GM12878 (cell line): ENCODE results near the gene CFAP61. TPM values are rescaled to one million over a fixed set of nuclear protein-coding genes. Genes with fewer than 3 reads are reported as not detected.

Source experiments
- ASH2L ChIP-seq: fragments of 300-600, 200-600 bp; sonication (generic); IDR thresholded peaks from 2 replicates; pipeline ENCODE4 v1.6.1; 2017; ENCODE audit warnings: low read depth, mild to moderate bottlenecking, borderline replicate concordance
- CUX1 ChIP-seq: IDR thresholded peaks from 2 replicates; pipeline ENCODE4 v1.6.1; 2012; ENCODE audit warnings: improper control_type of control experiment, low read depth, low read length; ENCODE audit not compliant: insufficient replicate concordance
- ESRRA ChIP-seq: IDR thresholded peaks from 2 replicates; pipeline ENCODE4 v1.6.1; 2012; ENCODE audit warnings: mild to moderate bottlenecking, low read length, improper control_type of control experiment
- LARP7 ChIP-seq: fragments of 450-650 bp; IDR thresholded peaks from 2 replicates; pipeline ENCODE4 v1.6.1; 2017; ENCODE audit warnings: mild to moderate bottlenecking
- NR2C1 ChIP-seq: fragments of 450-650 bp; IDR thresholded peaks from 2 replicates; pipeline ENCODE4 v1.6.1; 2017; ENCODE audit warnings: antibody characterized with exemption, mild to moderate bottlenecking, moderate library complexity
- PML ChIP-seq: IDR thresholded peaks from 2 replicates; pipeline ENCODE4 v1.6.1; 2012; ENCODE audit warnings: low read length, inconsistent platforms
- POLR2AphosphoS2 ChIP-seq: IDR thresholded peaks from 2 replicates; pipeline ENCODE4 v1.6.1; 2011; ENCODE audit warnings: low read depth, mild to moderate bottlenecking, low read length, improper control_type of control experiment, moderate library complexity
- RELB ChIP-seq: fragments of 450-650 bp; IDR thresholded peaks from 2 replicates; pipeline ENCODE4 v1.6.1; 2017; ENCODE audit warnings: low read depth, mild to moderate bottlenecking, moderate library complexity
- TBL1XR1 ChIP-seq: IDR thresholded peaks from 2 replicates; pipeline ENCODE4 v1.6.1; 2012; ENCODE audit warnings: low read depth, low read length, improper control_type of control experiment
- ZBED1 ChIP-seq: IDR thresholded peaks from 2 replicates; pipeline ENCODE4 v1.6.1; 2016; ENCODE audit warnings: borderline replicate concordance
- ZNF207 ChIP-seq: fragments of 450-650 bp; IDR thresholded peaks from 2 replicates; pipeline ENCODE4 v1.6.1; 2014; ENCODE audit warnings: antibody characterized with exemption, mild to moderate bottlenecking, borderline replicate concordance
- polyA plus RNA-seq, 11 experiments: library from polyadenylated mRNA; depleted of rRNA in 4 of 11; unstranded in 6 of 11; stranded (reverse) in 5 of 11; fragments of >200 nt; fragmentation: Nextera tagmentation in 4 of 11; fragmentation: Illumina TruSeq in 1 of 11; extraction: Ambion mirVana in 4 of 11; extraction: Trizol in 1 of 11; gene quantifications; 1 replicate in 1 of 11; 2 replicates in 10 of 11; pipeline versions ENCODE4 v1.2.1 to v1.2.3, GENCODE V29; 2011 to 2016; ENCODE audit warnings: inconsistent platforms in 2 of 11, missing spikeins in 2 of 11, low read depth in 1 of 11
- total RNA-seq, 4 experiments: library from RNA; depleted of rRNA in 3 of 4; stranded (reverse); fragments of >200 nt in 3 of 4; fragmentation: Illumina TruSeq in 1 of 4; extraction: Trizol in 1 of 4; gene quantifications; 2 replicates each; pipeline versions ENCODE4 v1.2.1 to v1.2.3, GENCODE V29; 2013 to 2021

CFAP61 gene
- total and polyA plus RNA-seq, 10 of the 15 experiments (the other 5 are each of a cell fraction or from before 2014, with no cell fraction given) = 0.11 to 0.41 (median 0.24) TPM; not detected in 7

GRCh38 chr20:20371681-20372080 lies 319.3 kb downstream of the CFAP61 start (continued):
- no peak for TF ChIP-seq CUX1
- TF ChIP-seq POLR2AphosphoS2 = no peak
- TF ChIP-seq ASH2L = no peak
- TF ChIP-seq TBL1XR1 = no peak
- no peak for TF ChIP-seq PML
- TF ChIP-seq LARP7 = no peak
- no peak for TF ChIP-seq RELB
- no peak for TF ChIP-seq ESRRA
- no peak for TF ChIP-seq NR2C1
- no peak for TF ChIP-seq ZBED1
- no peak for TF ChIP-seq ZNF207
- TF ChIP-seq, all 136 proteins: peak for 0
